ENCODE results near the gene DGKG.
A peak's percentile ranks its signal among the peaks of the same experiment; 100 is the strongest.

Gene DGKG

DNA sequence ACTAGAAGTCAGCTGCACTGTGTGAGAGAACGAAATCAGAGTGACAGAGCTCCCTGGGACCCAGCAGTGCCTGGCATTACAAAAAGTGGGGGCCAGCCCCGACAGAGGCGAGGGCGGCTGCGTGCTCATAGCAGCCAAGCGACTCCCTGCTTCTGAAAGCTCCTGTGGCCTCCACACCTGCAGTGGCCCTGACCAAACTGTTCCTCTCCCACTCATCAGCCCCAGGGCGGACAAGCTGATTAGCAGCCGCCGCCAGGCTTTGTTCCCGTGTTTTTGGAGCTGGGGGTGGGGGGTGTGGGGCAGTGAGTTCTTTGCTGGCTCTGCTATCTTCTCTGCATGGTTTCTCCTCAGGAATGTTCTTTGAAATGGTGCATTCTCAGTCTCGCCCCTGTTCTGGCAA lies 58.1 kb downstream of the DGKG start:
- DNase-seq (ENCODE audit: low read depth) = no peak
- H3K4me3 ChIP-seq (replicated peaks; ENCODE audit: low read depth, low read length) = no peak overlapping the region
- no peak for TF ChIP-seq CTCF (IDR thresholded peaks at IDR 0.05; ENCODE audit: low read length, missing control alignments)

DNA sequence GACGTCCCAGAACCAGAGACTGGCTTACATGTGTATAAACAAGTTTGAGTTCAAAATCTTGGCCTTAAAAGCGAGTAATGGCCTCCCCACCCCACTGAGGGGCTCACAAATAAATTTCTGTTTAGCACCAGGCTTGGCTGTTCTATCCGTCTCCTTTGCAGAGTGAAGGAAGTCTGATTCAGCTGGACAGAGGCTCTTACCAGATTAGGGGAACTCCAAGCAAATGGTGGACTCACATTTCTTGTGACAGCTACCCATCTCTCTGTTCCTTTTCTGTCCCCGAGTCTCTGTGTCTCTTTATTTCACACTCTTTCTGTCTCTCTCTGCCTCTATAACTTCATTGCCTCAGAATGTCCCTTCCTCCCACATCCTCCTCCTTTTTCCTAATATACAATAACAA lies 62.7 kb downstream of the DGKG start:
- H3K4me3 ChIP-seq (replicated peaks; ENCODE audit: low read depth, low read length) = no peak overlapping the region
- no peak for DNase-seq (ENCODE audit: low read depth)
- TF ChIP-seq CTCF (IDR thresholded peaks at IDR 0.05; ENCODE audit: low read length, missing control alignments) = no peak

DNA sequence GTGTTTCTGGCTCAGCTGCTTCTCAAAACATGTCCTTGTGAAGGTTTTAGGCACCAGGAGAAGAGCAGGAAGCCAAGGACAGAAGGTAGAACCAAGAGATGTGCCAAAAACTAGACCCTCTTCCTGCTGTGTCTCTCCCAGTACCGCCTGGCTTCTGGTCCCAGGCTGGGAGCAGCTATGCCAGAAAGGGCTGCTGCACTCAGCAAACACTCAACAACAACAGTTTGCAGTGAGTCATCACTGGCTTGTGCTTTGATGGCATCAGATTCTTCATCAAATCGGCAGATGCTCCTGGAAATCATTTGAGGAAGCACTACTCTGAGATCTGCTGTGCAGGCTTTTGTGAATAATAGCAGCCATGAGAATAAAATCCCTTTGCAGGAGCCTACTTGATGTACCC lies 63.2 kb downstream of the DGKG start:
- no peak overlapping the region for H3K4me3 ChIP-seq (replicated peaks; ENCODE audit: low read depth, low read length)
- DNase-seq (ENCODE audit: low read depth) = no peak
- no peak for TF ChIP-seq CTCF (IDR thresholded peaks at IDR 0.05; ENCODE audit: low read length, missing control alignments)

DNA sequence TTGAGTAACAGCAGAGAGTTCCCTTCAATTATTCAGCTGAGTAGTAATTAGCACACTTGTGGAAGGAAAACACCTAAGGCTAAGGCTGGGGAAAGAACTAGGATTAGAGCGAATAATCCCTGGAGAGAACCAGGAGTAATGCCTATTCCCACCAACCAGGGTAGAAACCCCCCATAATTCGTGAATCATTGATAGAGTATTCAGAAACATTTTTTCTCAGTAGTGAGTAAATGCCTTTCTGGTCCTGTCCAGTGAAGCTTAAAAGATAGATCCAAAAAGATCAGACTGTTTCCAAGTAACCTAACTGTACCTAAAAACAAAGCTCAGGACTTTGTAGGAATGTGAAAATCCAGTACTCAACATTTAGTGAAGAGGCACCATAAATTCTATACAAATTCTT lies 71.2 kb downstream of the DGKG start:
- no peak for DNase-seq (ENCODE audit: low read depth)
- TF ChIP-seq CTCF (IDR thresholded peaks at IDR 0.05; ENCODE audit: low read length, missing control alignments) = no peak
- no peak overlapping the region for H3K4me3 ChIP-seq (replicated peaks; ENCODE audit: low read depth, low read length)

- peak; percentile 77 for DNase-seq (ENCODE audit: low read depth)
- TF ChIP-seq CTCF (IDR thresholded peaks at IDR 0.05; ENCODE audit: low read length, missing control alignments) = no peak
- H3K4me3 ChIP-seq (replicated peaks; ENCODE audit: low read depth, low read length) = no peak overlapping the region
These were observed 74.3 kb downstream of the DGKG start for GRCh38 chr3:186287711-186288110.

- H3K4me3 ChIP-seq (replicated peaks; ENCODE audit: low read depth, low read length) = no peak overlapping the region
- DNase-seq (ENCODE audit: low read depth) = peak; percentile 29
- TF ChIP-seq CTCF (IDR thresholded peaks at IDR 0.05; ENCODE audit: low read length, missing control alignments) = no peak
These were observed 75.9 kb downstream of the DGKG start for GRCh38 chr3:186286114-186286513.

GRCh38 chr3:186284661-186285060 lies 77.4 kb downstream of the DGKG start:
- no peak for TF ChIP-seq CTCF (IDR thresholded peaks at IDR 0.05; ENCODE audit: low read length, missing control alignments)
- no peak for DNase-seq (ENCODE audit: low read depth)
- H3K4me3 ChIP-seq (replicated peaks; ENCODE audit: low read depth, low read length) = no peak overlapping the region

Data from fibroblast of pulmonary artery (primary cell).